Activated CD4-positive, alpha-beta T cell treated with anti-CD3 and anti-CD28 coated beads, Interleukin-10, Interleukin-2, amounts not matched to agents 100 ng/mL and 50 ng/mL, durations not matched to agents 16 hours and 8 hours (primary cell): Measurements from ENCODE around the gene PHF5A.
"Not testable (repeated sequence)": the region's sequence is repeated elsewhere in the genome, so short reads cannot be mapped to it uniquely, and the experiment has no call there.

Source experiments
- DNase-seq: peaks from one replicate; pipeline ENCODE4 v3.0.0-alpha.2; 2020

PHF5A gene

GRCh38 chr22:41446639-41447434 lies 21.7 kb downstream of the PHF5A start, which contains the start of gene TOB2:
TSS of gene TOB2 (minus strand) at chr22:41446801. CDS start at chr22:41437345, 9,456 bp downstream.
- DNase-seq, result peak; percentile 97

- DNase-seq, result peak; percentile 7
Measured at GRCh38 chr22:41446057-41446501, 22.4 kb downstream of the PHF5A start.

GRCh38 chr22:41445129-41446056 lies 23.1 kb downstream of the PHF5A start:
- peak; percentile 33 for DNase-seq

- peak; percentile 96 for DNase-seq
Measured at GRCh38 chr22:41444360-41445128, 23.9 kb downstream of the PHF5A start.

- DNase-seq, result no peak
Measured at GRCh38 chr22:41442240-41442792, 26.2 kb downstream of the PHF5A start.

GRCh38 chr22:41440511-41440910 lies 28.0 kb downstream of the PHF5A start:
- DNase-seq, result not testable (repeated sequence)

GRCh38 chr22:41437198-41437597 lies 31.3 kb downstream of the PHF5A start:
- DNase-seq, result no peak

GRCh38 chr22:41436322-41437113 lies 32.0 kb downstream of the PHF5A start:
- no peak for DNase-seq

- no peak for DNase-seq
Measured at GRCh38 chr22:41435560-41435959, 32.9 kb downstream of the PHF5A start.

GRCh38 chr22:41434361-41435003 lies 34.0 kb downstream of the PHF5A start:
- DNase-seq, result not testable (repeated sequence)

- DNase-seq, result not testable (repeated sequence)
Measured at GRCh38 chr22:41433480-41433879, 35.0 kb downstream of the PHF5A start.

- no peak for DNase-seq
Measured at GRCh38 chr22:41431656-41432055, 36.8 kb downstream of the PHF5A start.

GRCh38 chr22:41429951-41430332 lies 38.5 kb downstream of the PHF5A start:
- no peak for DNase-seq

- DNase-seq, result no peak
Measured at GRCh38 chr22:41429232-41429950, 39.1 kb downstream of the PHF5A start.

- DNase-seq, result peak; percentile 57
Measured at GRCh38 chr22:41425660-41426365, 42.7 kb downstream of the PHF5A start.

GRCh38 chr22:41418717-41419116 lies 49.8 kb downstream of the PHF5A start:
- DNase-seq, result no peak

- DNase-seq, result no peak
Measured at GRCh38 chr22:41417622-41418390, 50.7 kb downstream of the PHF5A start.

- DNase-seq, result no peak
Measured at GRCh38 chr22:41415554-41415953, 52.9 kb downstream of the PHF5A start.
